H1 (cell line): Measurements from ENCODE around the gene MYLK3. TPM values are rescaled to one million over a fixed set of nuclear protein-coding genes. Genes with fewer than 3 reads are reported as not detected.

ENCODE experiments used
- CTCF ChIA-PET: fragments of 300-600 bp; sonication (Branson Sonifier 250); formaldehyde crosslinking; loops from one replicate; lab custom pipeline; 2021; ENCODE audit not compliant: partially characterized antibody; lab: Charles Lee
- POLR2A ChIA-PET: fragments of 300-600 bp; sonication (Branson Sonifier 250); formaldehyde crosslinking; loops from one replicate; lab custom pipeline; 2021; ENCODE audit warnings: inconsistent platforms; ENCODE audit not compliant: partially characterized antibody; lab: Charles Lee
- DNase-seq, 2 experiments: peaks; one replicate each; pipeline versions ENCODE4 v3.0.0 to v3.0.0-alpha.2; 2010 to 2022; ENCODE audit warnings: low spot score in 2 of 2, low read depth in 1 of 2, mixed read lengths in 1 of 2
- FAIRE-seq: peaks from 2 replicates; lab custom pipeline; 2011; peaks lifted over from hg19 to GRCh38; lab: Jason Lieb, UNC
- H2AFZ ChIP-seq: 2 replicates; pipeline ENCODE4 v1.8.1; 2012; ENCODE audit warnings: low read length, inconsistent platforms
- H2AK5ac ChIP-seq: 2 replicates; pipeline ENCODE4 v1.6.1; 2013; ENCODE audit warnings: low read depth, low read length
- H2BK120ac ChIP-seq: replicated peaks from 2 replicates; pipeline ENCODE3; 2013; ENCODE audit warnings: low read depth, low read length, inconsistent platforms
- H2BK12ac ChIP-seq: 2 replicates; pipeline ENCODE4 v1.6.1; 2013; ENCODE audit warnings: low read depth, low read length
- H2BK15ac ChIP-seq: 2 replicates; pipeline ENCODE4 v1.6.1; 2013; ENCODE audit warnings: low read length
- H2BK20ac ChIP-seq: 2 replicates; pipeline ENCODE4 v1.6.1; 2013; ENCODE audit warnings: low read length
- H2BK5ac ChIP-seq: 2 replicates; pipeline ENCODE4 v1.6.1; 2013; ENCODE audit warnings: low read depth, low read length
- H3K14ac ChIP-seq: 2 replicates; pipeline ENCODE4 v1.6.1; 2013; ENCODE audit warnings: inconsistent platforms; ENCODE audit not compliant: insufficient read length
- H3K18ac ChIP-seq: 2 replicates; pipeline ENCODE4 v1.6.1; 2013; ENCODE audit warnings: low read length; ENCODE audit errors: extremely low read depth
- H3K23ac ChIP-seq: 2 replicates; pipeline ENCODE4 v1.6.1; 2013; ENCODE audit warnings: inconsistent platforms; ENCODE audit not compliant: insufficient read length
- H3K23me2 ChIP-seq: 2 replicates; pipeline ENCODE4 v1.6.1; 2013; ENCODE audit warnings: low read depth, low read length
- H3K27ac ChIP-seq: 2 replicates; pipeline ENCODE4 v1.6.1; 2011; ENCODE audit warnings: low read depth, low read length, inconsistent platforms
- H3K27me3 ChIP-seq, 4 experiments: replicated peaks in 1 of 4; 1 replicate in 1 of 4; 2 replicates in 3 of 4; pipeline versions ENCODE4 v1.6.1 to v1.8.1; 2011 to 2013; ENCODE audit warnings: low read length in 3 of 4, mild to moderate bottlenecking in 3 of 4, inconsistent platforms in 2 of 4, mixed read lengths in 2 of 4, moderate library complexity in 1 of 4; ENCODE audit not compliant: control insufficient read depth in 3 of 4, insufficient read depth in 3 of 4; ENCODE audit errors: extremely low read depth in 1 of 4
- H3K36me3 ChIP-seq, 4 experiments: 2 replicates each; pipeline versions ENCODE4 v1.6.1 to v1.8.1; 2011 to 2013; ENCODE audit warnings: mild to moderate bottlenecking in 4 of 4, low read length in 3 of 4, moderate library complexity in 2 of 4, control low read depth in 1 of 4, inconsistent platforms in 1 of 4; ENCODE audit not compliant: insufficient read depth in 4 of 4, control insufficient read depth in 2 of 4
- H3K4ac ChIP-seq: replicated peaks from 2 replicates; pipeline ENCODE3; 2013; ENCODE audit warnings: low read length, low read depth, mixed read lengths, inconsistent platforms; ENCODE audit not compliant: insufficient read length
- H3K4me1 ChIP-seq, 4 experiments: replicated peaks in 1 of 4; 1 replicate in 1 of 4; 2 replicates in 3 of 4; pipeline versions ENCODE4 v1.6.1 to v1.8.1; 2011 to 2013; ENCODE audit warnings: low read length in 3 of 4, inconsistent platforms in 2 of 4, mixed read lengths in 1 of 4; ENCODE audit not compliant: insufficient read depth in 4 of 4, control insufficient read depth in 3 of 4
- H3K4me2 ChIP-seq, 2 experiments: 2 replicates each; pipeline versions ENCODE4 v1.6.1 to v1.8.1; 2011 to 2013; ENCODE audit warnings: low read depth in 2 of 2, low read length in 2 of 2, control low read depth in 1 of 2, inconsistent platforms in 1 of 2, mild to moderate bottlenecking in 1 of 2; ENCODE audit not compliant: insufficient read depth in 1 of 2
- H3K4me3 ChIP-seq, 4 experiments: fragments of 200-600, 300-600 bp in 1 of 4; sonication (generic), shearing (Covaris generic), sonication (Bioruptor Twin) in 1 of 4; 2 replicates each; pipeline versions ENCODE4 v1.5.1 to v1.8.1; 2011 to 2016; ENCODE audit warnings: low read length in 4 of 4, low read depth in 3 of 4, control low read depth in 2 of 4, inconsistent platforms in 2 of 4, mild to moderate bottlenecking in 2 of 4, mixed read lengths in 1 of 4, moderate library complexity in 1 of 4; ENCODE audit not compliant: insufficient read depth in 2 of 4; ENCODE audit errors: extremely low read depth in 1 of 4
- H3K56ac ChIP-seq: replicated peaks from 2 replicates; pipeline ENCODE3; 2013; ENCODE audit warnings: low read depth, mild to moderate bottlenecking, mixed read lengths, low read length, inconsistent platforms; ENCODE audit not compliant: insufficient read length
- H3K79me1 ChIP-seq: 2 replicates; pipeline ENCODE4 v1.6.1; 2013; ENCODE audit warnings: low read depth, low read length, control low read depth
- H3K79me2 ChIP-seq, 2 experiments: 2 replicates each; pipeline versions ENCODE4 v1.6.1 to v1.8.1; 2012 to 2013; ENCODE audit warnings: low read length in 2 of 2, mild to moderate bottlenecking in 2 of 2, inconsistent platforms in 1 of 2; ENCODE audit not compliant: insufficient read depth in 2 of 2, control insufficient read depth in 1 of 2
- H3K9ac ChIP-seq, 4 experiments: replicated peaks in 1 of 4; 1 replicate in 1 of 4; 2 replicates in 3 of 4; pipeline versions ENCODE4 v1.6.1 to v1.8.1; 2011 to 2013; ENCODE audit warnings: low read depth in 3 of 4, low read length in 3 of 4, control low read depth in 2 of 4, mild to moderate bottlenecking in 2 of 4, moderate library complexity in 2 of 4, inconsistent platforms in 1 of 4; ENCODE audit errors: extremely low read depth in 1 of 4
- H3K9me3 ChIP-seq, 2 experiments: 2 replicates each; pipeline versions ENCODE4 v1.6.1 to v1.8.1; 2012 to 2013; ENCODE audit warnings: mild to moderate bottlenecking in 2 of 2, moderate library complexity in 2 of 2, control low read depth in 1 of 2, inconsistent platforms in 1 of 2, low read depth in 1 of 2, low read length in 1 of 2, mixed read lengths in 1 of 2; ENCODE audit not compliant: insufficient read depth in 2 of 2
- H4K20me1 ChIP-seq, 2 experiments: replicated peaks in 1 of 2; 2 replicates each; pipeline versions ENCODE3 to v1.8.1; 2011 to 2013; ENCODE audit warnings: inconsistent platforms in 2 of 2, low read length in 2 of 2, mild to moderate bottlenecking in 1 of 2; ENCODE audit not compliant: insufficient read depth in 2 of 2, control insufficient read depth in 1 of 2
- H4K5ac ChIP-seq: 2 replicates; pipeline ENCODE4 v1.6.1; 2013; ENCODE audit warnings: low read length, low read depth, mixed read lengths, inconsistent platforms; ENCODE audit not compliant: insufficient read length
- H4K8ac ChIP-seq: 2 replicates; pipeline ENCODE4 v1.8.0; 2013; ENCODE audit warnings: mild to moderate bottlenecking, moderate library complexity, low read length, inconsistent platforms; ENCODE audit not compliant: insufficient read depth; ENCODE audit errors: extremely low read depth
- H4K91ac ChIP-seq: replicated peaks from 2 replicates; pipeline ENCODE3; 2013; ENCODE audit warnings: low read length, mixed read lengths, inconsistent platforms; ENCODE audit not compliant: insufficient read length
- ASH2L ChIP-seq: fragments of 200-600, 300-600 bp; sonication (generic); IDR thresholded peaks from one replicate; pipeline ENCODE4 v1.7.1; 2017; ENCODE audit warnings: low read length
- BCL11A ChIP-seq, 2 experiments: IDR thresholded peaks; one replicate each; pipeline ENCODE4 v1.6.1; 2011; ENCODE audit warnings: low read depth in 2 of 2, low read length in 2 of 2, mild to moderate bottlenecking in 2 of 2
- CBX8 ChIP-seq: fragments of 300-800, 300-1000 bp; sonication (generic); IDR thresholded peaks from 2 replicates; pipeline ENCODE4 v1.7.1; 2016; ENCODE audit warnings: low read depth, low read length, borderline replicate concordance
- CHD1 ChIP-seq: IDR thresholded peaks from 2 replicates; pipeline ENCODE4 v1.6.1; 2012; ENCODE audit warnings: low read depth, low read length, improper control_type of control experiment
- HDAC2 ChIP-seq, 2 experiments: fragments of 300-600 bp in 1 of 2; sonication (generic) in 1 of 2; IDR thresholded peaks; 2 replicates each; pipeline ENCODE4 v1.6.1; 2011 to 2012; ENCODE audit warnings: low read depth in 2 of 2, low read length in 2 of 2, mild to moderate bottlenecking in 2 of 2, moderate library complexity in 2 of 2, borderline replicate concordance in 1 of 2, inconsistent platforms in 1 of 2
- KDM5A ChIP-seq: fragments of 200-600 bp; IDR thresholded peaks from 2 replicates; pipeline ENCODE4 v1.7.1; 2012; ENCODE audit warnings: mild to moderate bottlenecking, low read length, inconsistent platforms, mixed read lengths
- PHF8 ChIP-seq: fragments of 200-600 bp; sonication (generic); conservative IDR thresholded peaks from 2 replicates; pipeline ENCODE4 v1.7.1; 2012; ENCODE audit warnings: low read depth, mild to moderate bottlenecking, inconsistent platforms, low read length, moderate library complexity
- RBBP5 ChIP-seq: IDR thresholded peaks from 2 replicates; pipeline ENCODE4 v1.7.1; 2012; ENCODE audit warnings: low read depth, mild to moderate bottlenecking, inconsistent platforms, low read length, moderate library complexity, borderline replicate concordance
- SP2 ChIP-seq: IDR thresholded peaks from 2 replicates; pipeline ENCODE4 v1.6.1; 2012; ENCODE audit warnings: mild to moderate bottlenecking, low read length, inconsistent platforms
- TEAD4 ChIP-seq: IDR thresholded peaks from 2 replicates; pipeline ENCODE4 v1.6.1; 2012; ENCODE audit warnings: low read depth, low read length, inconsistent platforms, mixed read lengths
- YY1 ChIP-seq: IDR thresholded peaks from 2 replicates; pipeline ENCODE4 v1.6.1; 2011; ENCODE audit warnings: low read depth, mild to moderate bottlenecking, low read length
- WGBS, 2 experiments: shearing (Covaris generic) in 1 of 2; methylation state at CpG; one replicate each; pipeline versions ENCODE4 v1.1.6 to v1.1.7; 2013 to 2015; ENCODE audit warnings: low lambda C conversion rate in 2 of 2, mixed read lengths in 2 of 2, inconsistent platforms in 1 of 2, low coverage in 1 of 2, missing lambda C conversion rate in 1 of 2; ENCODE audit not compliant: insufficient replicate concordance in 2 of 2, insufficient coverage in 1 of 2, insufficient read length in 1 of 2; ENCODE audit errors: extremely low coverage in 1 of 2, missing lambda C conversion rate in 1 of 2; 5-methylcytosine and 5-hydroxymethylcytosine counted together
- polyA plus RNA-seq, 7 experiments: library from polyadenylated mRNA; depleted of rRNA in 3 of 7; stranded (reverse) in 5 of 7; unstranded in 2 of 7; fragments of >200 nt in 5 of 7; fragments of 200-250 nt in 2 of 7; gene quantifications; 1 replicate in 5 of 7; 2 replicates in 1 of 7; 4 replicates in 1 of 7; pipeline versions ENCODE4 v1.2.1 to v1.2.3, GENCODE V29; 2011 to 2013; ENCODE audit warnings: missing spikeins in 2 of 7, mixed read lengths in 2 of 7
- total RNA-seq: library from RNA; stranded (reverse); fragmentation: NEBNext Ultra II Directional; extraction: Animal tissue kit (Norgen Biotek cat#: 25700); gene quantifications from 2 replicates; pipeline ENCODE4 v1.2.1, GENCODE V29; 2021
- TF ChIP-seq, protein P1 (sequence below): IDR thresholded peaks from 2 replicates; pipeline ENCODE4 v1.6.1; 2012; ENCODE audit warnings: inconsistent platforms

Gene MYLK3
- total and polyA plus RNA-seq, 2 of the 8 experiments (the other 6 are each of a cell fraction or from before 2014, with no cell fraction given): 0.14 to 0.35 TPM

DNA sequence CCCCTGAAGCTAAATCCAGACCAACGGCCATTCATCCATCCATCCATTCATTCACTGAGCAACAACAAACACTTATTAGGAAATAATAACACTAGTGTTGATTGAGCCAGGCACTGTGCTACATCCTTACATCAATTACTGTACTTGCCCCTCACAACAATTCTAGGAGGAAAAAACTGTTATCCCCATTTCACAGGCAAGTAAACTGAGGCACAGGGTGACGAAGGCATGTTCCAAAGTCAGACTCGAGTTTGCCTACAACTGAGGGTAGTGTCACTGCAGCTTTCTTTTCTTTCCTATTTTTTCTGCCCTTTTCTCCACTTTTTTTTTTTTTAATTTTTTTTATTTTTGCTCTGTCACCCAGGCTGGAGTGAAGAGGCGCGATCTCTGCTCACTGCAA lies 11.2 kb upstream of the MYLK3 start:
- no peak overlapping the region for H2BK20ac ChIP-seq

More for the DNA sequence above, 11.2 kb upstream of the MYLK3 start:
- FAIRE-seq (no peak), DNase-seq (no peak)
- Histone ChIP-seq H2BK120ac (no peak overlapping the region), H2BK12ac (no peak overlapping the region), H3K79me2 (no peaks in the 10 kb centered on the region), H3K18ac (no peak overlapping the region), H3K27me3 (0 out of 7 replicates have a peak, but pooled peaks cover 0 to 2% (median 0%) of the 10 kb centered on the region in 4 experiments), H3K4ac (no peak overlapping the region), H3K36me3 (no peaks in the 10 kb centered on the region), H3K9me3 (no peaks in the 10 kb centered on the region), H3K14ac (no peak overlapping the region), H3K23me2 (peaks cover 2% of the 10 kb centered on the region; the same call in 1 of the 2 replicates), H4K8ac (no peak overlapping the region), H3K23ac (no peak overlapping the region), H3K4me3 (no peak overlapping the region), H2BK5ac (no peak overlapping the region), H3K9ac (no peak overlapping the region), H4K91ac (no peak overlapping the region), H3K4me1 (peaks cover 0 to 11% (median 3%) of the 10 kb centered on the region in 4 experiments; a peak in 6 of 7 replicates), H4K5ac (no peak overlapping the region), H3K27ac (no peak overlapping the region), H4K20me1 (no peaks in the 10 kb centered on the region), H2AK5ac (no peak overlapping the region), H3K79me1 (no peaks in the 10 kb centered on the region), H3K4me2 (no peak overlapping the region), H2AFZ (no peak overlapping the region), H3K56ac (no peak overlapping the region), H2BK15ac (no peak overlapping the region)
- WGBS, 2 experiments: 92% methylated on average over 5 of the region's 5 CpGs; no CpG with 5 or more reads in 1 of the 2 experiments
- ChIA-PET CTCF (no interaction called here), POLR2A (no interaction called here)
- no peak for TF ChIP-seq TEAD4
- no peak for TF ChIP-seq YY1
- TF ChIP-seq RBBP5: no peak
- TF ChIP-seq KDM5A: no peak
- TF ChIP-seq CBX8: no peak
- TF ChIP-seq, protein P1, sequence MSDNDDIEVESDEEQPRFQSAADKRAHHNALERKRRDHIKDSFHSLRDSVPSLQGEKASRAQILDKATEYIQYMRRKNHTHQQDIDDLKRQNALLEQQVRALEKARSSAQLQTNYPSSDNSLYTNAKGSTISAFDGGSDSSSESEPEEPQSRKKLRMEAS: no peak
- TF ChIP-seq BCL11A (IDR thresholded peaks at IDR 0.05; ENCODE audit: low read depth in 2 of 2, low read length in 2 of 2): no peak
- TF ChIP-seq SP2: no peak
- TF ChIP-seq CHD1: no peak
- TF ChIP-seq HDAC2 (IDR thresholded peaks at IDR 0.05; ENCODE audit: borderline replicate concordance in 1 of 2, low read depth in 2 of 2, low read length in 2 of 2): no peak
- TF ChIP-seq ASH2L: no peak
- TF ChIP-seq PHF8: no peak
